OCI-LY3 (cell line): ENCODE results near the gene NUDT7.

Source experiments
- EZH2phosphoT487 ChIP-seq: fragments of 200-600 bp; shearing (Covaris generic); IDR thresholded peaks from 2 replicates; pipeline ENCODE4 v1.6.1; 2018; ENCODE audit warnings: antibody characterized with exemption, mixed run types, low read depth
- TF ChIP-seq, protein P1 (sequence below): fragments of 200-600, 300-600 bp; sonication (generic); IDR thresholded peaks from 2 replicates; pipeline ENCODE4 v1.5.1; 2014; ENCODE audit warnings: antibody characterized with exemption, low read length, low read depth

DNA sequence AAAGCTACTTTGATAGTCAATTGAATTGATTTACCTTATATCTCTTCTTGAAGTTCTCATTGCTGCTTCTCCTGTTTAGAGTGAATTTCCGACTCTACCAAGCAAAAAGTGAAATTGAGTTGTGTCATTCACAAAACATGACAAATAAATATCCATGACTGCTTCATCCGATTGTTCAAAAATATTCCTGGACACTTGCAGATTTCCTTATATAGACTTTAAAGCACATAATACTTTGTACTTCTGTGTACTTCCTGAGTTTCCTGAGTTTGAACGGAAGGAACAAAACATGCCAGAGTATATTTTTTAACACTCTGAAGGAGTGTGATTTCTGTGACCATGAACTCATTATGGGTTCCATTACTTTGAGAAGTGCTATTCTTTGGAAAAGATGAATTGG is 45.5 kb downstream of the NUDT7 start:
- TF ChIP-seq, protein P1, sequence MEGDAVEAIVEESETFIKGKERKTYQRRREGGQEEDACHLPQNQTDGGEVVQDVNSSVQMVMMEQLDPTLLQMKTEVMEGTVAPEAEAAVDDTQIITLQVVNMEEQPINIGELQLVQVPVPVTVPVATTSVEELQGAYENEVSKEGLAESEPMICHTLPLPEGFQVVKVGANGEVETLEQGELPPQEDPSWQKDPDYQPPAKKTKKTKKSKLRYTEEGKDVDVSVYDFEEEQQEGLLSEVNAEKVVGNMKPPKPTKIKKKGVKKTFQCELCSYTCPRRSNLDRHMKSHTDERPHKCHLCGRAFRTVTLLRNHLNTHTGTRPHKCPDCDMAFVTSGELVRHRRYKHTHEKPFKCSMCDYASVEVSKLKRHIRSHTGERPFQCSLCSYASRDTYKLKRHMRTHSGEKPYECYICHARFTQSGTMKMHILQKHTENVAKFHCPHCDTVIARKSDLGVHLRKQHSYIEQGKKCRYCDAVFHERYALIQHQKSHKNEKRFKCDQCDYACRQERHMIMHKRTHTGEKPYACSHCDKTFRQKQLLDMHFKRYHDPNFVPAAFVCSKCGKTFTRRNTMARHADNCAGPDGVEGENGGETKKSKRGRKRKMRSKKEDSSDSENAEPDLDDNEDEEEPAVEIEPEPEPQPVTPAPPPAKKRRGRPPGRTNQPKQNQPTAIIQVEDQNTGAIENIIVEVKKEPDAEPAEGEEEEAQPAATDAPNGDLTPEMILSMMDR: no peak
- TF ChIP-seq EZH2phosphoT487: no peak
